SK-N-SH (cell line): ENCODE data around the gene AGBL5.

Experiments
- ELF1 ChIP-seq: IDR thresholded peaks from 2 replicates; pipeline ENCODE4 v1.4.0; 2012
- SIN3A ChIP-seq: IDR thresholded peaks from 2 replicates; pipeline ENCODE4 v1.6.1; 2012; ENCODE audit warnings: low read depth, mild to moderate bottlenecking, low read length, moderate library complexity, borderline replicate concordance

DNA sequence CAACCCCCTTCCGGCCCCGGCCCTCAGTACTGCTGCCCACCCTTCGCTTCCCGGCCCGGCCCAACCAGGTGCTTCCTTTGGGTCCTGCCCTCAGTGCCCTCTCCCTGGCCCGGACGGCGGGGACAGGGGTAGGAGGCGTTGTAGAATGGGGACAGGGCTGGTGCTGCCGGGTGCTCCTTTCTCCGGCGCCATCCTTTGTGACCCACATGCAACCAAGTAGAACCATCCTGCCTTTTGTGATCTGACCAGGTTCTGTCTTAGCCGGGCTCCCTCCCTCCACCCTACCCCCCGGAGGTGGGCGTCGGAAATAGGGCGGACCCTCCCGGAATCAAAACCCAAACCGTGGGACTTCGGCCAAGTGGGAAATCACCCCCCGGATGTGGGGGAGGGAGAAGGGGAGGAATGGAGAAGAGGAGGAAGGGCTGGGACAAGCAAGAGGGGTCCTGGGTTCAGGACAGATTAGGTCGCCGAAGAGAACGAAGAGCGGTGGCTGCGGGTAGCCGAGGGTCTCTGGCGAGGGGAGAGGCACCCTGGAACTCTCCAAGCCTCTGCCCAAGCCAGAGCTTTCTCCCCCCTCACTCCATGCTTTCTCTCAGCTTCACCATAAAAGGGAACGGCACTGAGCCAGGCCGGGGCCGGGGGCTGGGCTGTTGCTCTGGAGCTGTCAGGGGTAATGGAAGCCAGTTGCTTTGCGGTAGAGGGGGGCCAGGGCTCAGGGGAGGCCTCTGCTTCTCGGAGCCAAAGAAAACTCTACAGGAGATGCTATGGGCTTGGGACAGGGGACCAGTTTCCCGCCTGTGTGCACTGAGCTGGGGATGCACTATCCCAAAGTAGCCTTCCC, 20.7 kb downstream of the AGBL5 start:
- TF ChIP-seq ELF1 (no peak), SIN3A (no peak)
